HG03469 (cell line): Measurements from ENCODE around the gene COL28A1.
A peak's percentile ranks its signal among the peaks of the same experiment; 100 is the strongest.
"Not testable (repeated sequence)": the region's sequence is repeated elsewhere in the genome, so short reads cannot be mapped to it uniquely, and the experiment has no call there.

Experiments
- ATAC-seq: cut with Tn5 transposase; IDR thresholded peaks from one replicate; pipeline ENCODE4 v1.9.1; 2021; ENCODE audit warnings: mild to moderate bottlenecking, moderate library complexity, moderate number of reproducible peaks; ENCODE audit not compliant: unreplicated experiment

The COL28A1 gene

GRCh38 chr7:7477641-7478040, 58.0 kb downstream of the COL28A1 start:
- not testable (repeated sequence) for ATAC-seq

- ATAC-seq: no peak
These were observed 59.3 kb downstream of the COL28A1 start for GRCh38 chr7:7476381-7476780.

- ATAC-seq: no peak
These were observed 60.1 kb downstream of the COL28A1 start for GRCh38 chr7:7475601-7476000.

- ATAC-seq: no peak
These were observed 61.2 kb downstream of the COL28A1 start for GRCh38 chr7:7474436-7474835.

- not testable (repeated sequence) for ATAC-seq
These were observed 70.5 kb downstream of the COL28A1 start for GRCh38 chr7:7464991-7465765.

DNA sequence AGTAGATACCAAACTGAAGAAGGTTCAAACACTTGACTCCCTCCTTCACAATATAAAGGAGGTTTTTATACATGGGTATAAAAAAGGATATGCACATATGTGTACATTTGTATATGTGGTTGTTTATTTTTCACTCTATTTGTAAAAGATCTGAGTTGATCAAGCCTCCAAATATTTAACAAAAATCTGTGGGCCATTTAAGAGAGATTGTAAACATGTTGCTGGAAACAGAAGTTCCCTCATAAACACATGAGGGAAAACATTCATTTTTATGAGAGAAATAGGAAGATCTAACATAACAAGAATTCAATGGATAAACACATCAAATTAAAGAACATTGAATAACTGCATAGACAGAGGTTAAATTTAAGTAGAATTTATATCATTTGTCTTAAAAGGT, 81.7 kb downstream of the COL28A1 start:
- no peak for ATAC-seq

DNA sequence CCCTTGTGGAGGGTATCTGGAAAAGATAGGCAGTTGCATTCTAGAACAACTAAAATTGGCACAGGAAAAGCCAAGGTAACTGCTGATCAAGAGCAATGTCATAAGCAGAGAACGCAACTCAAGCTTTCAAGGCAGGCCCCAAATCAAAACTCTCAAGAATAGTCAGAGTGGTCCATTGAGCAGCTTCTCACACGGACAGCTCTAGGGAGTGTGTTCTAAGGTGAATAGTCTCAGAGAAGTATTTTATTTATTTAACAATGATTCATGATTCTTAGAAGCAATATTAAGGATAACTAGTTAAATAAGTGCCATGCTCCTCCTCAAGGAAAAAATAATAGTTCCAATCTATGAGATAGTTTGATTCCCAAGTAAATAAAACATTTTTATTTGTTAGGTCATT, 83.0 kb downstream of the COL28A1 start:
- no peak for ATAC-seq

- ATAC-seq: no peak
These were observed 83.6 kb downstream of the COL28A1 start for GRCh38 chr7:7452119-7452518.

- no peak for ATAC-seq
These were observed 86.6 kb downstream of the COL28A1 start for GRCh38 chr7:7449055-7449454.

- no peak for ATAC-seq
These were observed 89.1 kb downstream of the COL28A1 start for GRCh38 chr7:7446616-7447015.

GRCh38 chr7:7443806-7444350, 91.8 kb downstream of the COL28A1 start:
- ATAC-seq: no peak

- no peak for ATAC-seq
These were observed 96.1 kb downstream of the COL28A1 start for GRCh38 chr7:7439564-7439963.

GRCh38 chr7:7438851-7439250, 96.8 kb downstream of the COL28A1 start:
- ATAC-seq: no peak

DNA sequence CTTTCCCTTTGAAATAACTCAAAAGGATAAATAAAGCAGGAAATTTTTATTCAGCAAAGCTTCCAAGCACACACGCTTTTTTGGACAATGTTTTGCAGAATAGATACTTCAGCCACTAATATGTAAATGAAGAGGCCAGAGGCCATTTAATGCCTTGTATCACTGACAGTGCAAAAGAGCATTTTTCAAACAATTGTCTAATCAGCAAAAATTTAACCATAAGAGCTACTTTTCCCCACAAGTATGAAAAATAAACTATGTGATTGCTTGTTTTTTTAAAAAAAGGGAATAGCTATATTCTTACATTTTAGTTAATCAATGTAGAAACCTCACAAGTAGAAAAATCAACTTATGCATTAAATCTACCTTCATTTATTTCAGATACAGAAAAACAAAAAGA, 99.7 kb downstream of the COL28A1 start:
- ATAC-seq: no peak

- ATAC-seq: no peak
These were observed 101.3 kb downstream of the COL28A1 start for GRCh38 chr7:7434329-7434728.

DNA sequence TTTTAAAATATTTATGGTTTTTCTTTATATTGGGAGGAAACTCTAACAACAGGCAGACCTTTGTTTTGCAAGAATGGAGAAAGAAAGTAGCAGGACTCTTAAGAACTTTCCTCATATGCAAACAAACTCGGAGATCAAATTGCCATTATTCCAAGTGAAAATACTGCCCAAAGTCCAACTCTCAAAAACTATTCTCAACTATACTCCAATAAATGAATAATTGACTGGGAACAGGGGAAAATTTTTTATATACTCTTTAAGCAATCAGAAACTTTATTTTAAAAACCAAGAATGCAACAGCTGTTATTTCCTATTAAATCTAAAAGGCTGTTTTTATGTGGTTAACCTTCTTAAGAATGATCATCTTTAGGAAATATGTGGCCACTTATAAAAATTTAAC, 101.9 kb downstream of the COL28A1 start:
- no peak for ATAC-seq

- no peak for ATAC-seq
These were observed 102.7 kb downstream of the COL28A1 start for GRCh38 chr7:7432979-7433378.

- ATAC-seq: no peak
These were observed 106.9 kb downstream of the COL28A1 start for GRCh38 chr7:7428806-7429205.

- ATAC-seq: no peak
These were observed 108.3 kb downstream of the COL28A1 start for GRCh38 chr7:7427363-7427762.

DNA sequence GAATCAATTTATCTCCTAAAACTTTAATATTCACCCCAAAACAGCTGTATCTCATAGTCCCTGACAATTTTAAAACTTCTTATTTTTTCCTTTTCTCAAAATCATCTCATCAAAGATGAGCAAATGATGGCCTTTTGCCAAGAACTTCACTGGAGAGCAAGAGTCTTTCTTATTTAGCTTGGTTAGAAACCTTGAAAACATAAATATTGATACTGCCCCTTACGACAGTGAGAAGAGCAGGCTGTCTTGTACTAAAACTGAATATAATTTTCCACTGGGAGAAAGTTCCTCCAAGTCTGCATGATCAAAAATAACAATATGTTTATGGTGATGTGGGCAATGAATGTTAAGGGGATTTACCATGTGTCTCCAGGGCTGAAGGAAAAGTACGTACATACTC, 109.0 kb downstream of the COL28A1 start:
- ATAC-seq: no peak

DNA sequence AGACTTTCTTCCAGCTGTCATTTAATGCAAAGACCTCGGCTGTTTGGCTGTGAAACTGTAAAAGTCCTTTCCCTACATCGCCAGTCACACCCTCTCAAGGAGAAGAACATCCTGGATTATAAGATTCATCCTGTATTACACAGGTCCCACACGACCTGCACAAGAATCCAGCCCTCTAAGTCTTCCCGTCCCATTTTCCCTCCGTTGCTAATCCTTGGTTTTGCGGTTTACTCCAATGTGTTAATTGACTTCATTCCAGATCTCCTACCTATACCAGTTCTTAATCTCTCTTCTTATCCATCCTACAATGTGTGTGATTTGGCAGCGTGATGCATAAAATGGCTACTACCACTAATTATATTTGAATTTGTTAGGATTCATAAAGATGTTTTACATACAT, 110.4 kb downstream of the COL28A1 start:
- ATAC-seq: no peak

DNA sequence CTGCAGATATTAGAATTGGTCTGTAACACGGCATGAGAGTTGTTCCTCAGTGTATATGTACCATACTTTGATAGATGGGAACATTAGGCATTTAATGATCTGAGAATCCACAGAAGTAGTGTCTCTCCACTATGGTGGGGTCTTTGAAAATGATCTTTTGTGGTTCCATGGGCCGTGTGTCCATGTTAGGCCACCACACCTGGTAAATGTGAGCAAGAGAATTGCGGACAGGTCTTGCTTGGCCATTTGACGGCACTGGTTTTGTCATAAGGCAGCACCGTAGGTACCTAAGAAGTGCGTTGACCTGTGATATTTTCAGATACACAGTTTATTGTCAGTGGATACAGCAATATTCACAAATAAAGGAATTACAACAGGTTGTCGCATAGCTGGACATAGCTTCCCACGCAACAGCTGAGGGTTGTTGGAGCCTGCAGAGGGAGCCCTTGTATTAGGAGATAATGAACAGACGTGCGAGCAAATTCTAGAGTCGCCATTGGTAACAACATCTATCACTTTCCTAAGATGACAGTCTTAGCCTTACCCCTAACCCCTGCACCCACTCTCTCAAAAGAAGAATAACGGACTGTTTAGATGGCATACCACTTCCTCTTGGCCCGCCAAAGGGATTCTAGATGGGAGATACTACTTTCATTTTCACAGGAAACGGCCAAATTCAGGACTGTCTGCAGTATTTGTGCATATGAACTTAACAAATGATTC, 111.4 kb downstream of the COL28A1 start:
- peak; percentile 77 for ATAC-seq
